Esophagus squamous epithelium (tissue), 5 donors: ENCODE results near the gene ZSCAN21. TPM values are rescaled to one million over a fixed set of nuclear protein-coding genes. Genes with fewer than 3 reads are reported as not detected.

ENCODE experiments used
- DNase-seq: peaks from one replicate; lab custom pipeline; 2025; lab: John Stamatoyannopoulos, UW
- H3K27ac ChIP-seq, 4 donors: fragments of 200-600 bp; sonication (generic); one replicate each; pipeline ENCODE4 v1.5.1; 2016 to 2019; ENCODE audit warnings: mild to moderate bottlenecking in 1 of 4
- H3K27me3 ChIP-seq, 4 donors: fragments of 200-600 bp; sonication (generic); 1 replicate in 3 of 4; 2 replicates in 1 of 4; pipeline versions ENCODE4 v1.5.1 to v1.6.0; 2017 to 2021; ENCODE audit warnings: antibody characterized with exemption in 1 of 4
- H3K36me3 ChIP-seq, 3 donors: fragments of 200-600 bp; sonication (generic); one replicate each; pipeline ENCODE4 v1.5.1; 2016 to 2019
- H3K4me1 ChIP-seq, 3 donors: fragments of 200-600 bp; sonication (generic); one replicate each; pipeline ENCODE4 v1.5.1; 2017 to 2019
- H3K4me3 ChIP-seq, 4 donors: fragments of 200-600 bp; sonication (generic); 1 replicate in 3 of 4; 2 replicates in 1 of 4; pipeline ENCODE4 v1.5.1; 2016 to 2019; ENCODE audit warnings: mild to moderate bottlenecking in 2 of 4, moderate library complexity in 1 of 4
- H3K9me3 ChIP-seq, 3 donors: fragments of 200-600 bp; sonication (generic); one replicate each; pipeline ENCODE4 v1.5.1; 2016 to 2019
- POLR2A ChIP-seq, 4 donors: fragments of 450-650 bp; IDR thresholded peaks; one replicate each; pipeline ENCODE4 v1.6.1; 2017; ENCODE audit warnings: antibody characterized with exemption in 4 of 4, mild to moderate bottlenecking in 4 of 4, moderate library complexity in 3 of 4
- WGBS, 2 donors: methylation state at CpG; one replicate each; pipeline ENCODE4 v1.1.5; 2018; 5-methylcytosine and 5-hydroxymethylcytosine counted together
- intact Hi-C: fragments of 100-400 bp; cut with DNase I; formaldehyde crosslinking; loops from one replicate; pipeline ENCODE4 v1.15.0; 2022
- total RNA-seq, 4 donors: library from RNA; depleted of rRNA; stranded (reverse); fragments of >200 nt; gene quantifications; one replicate each; pipeline ENCODE4 v1.1.0, GENCODE V29; 2016
- TF ChIP-seq, protein P1 (sequence below), 6 experiments: fragments of 450-650 bp in 4 of 6; fragments of 200-600 bp in 2 of 6; sonication (generic) in 2 of 6; IDR thresholded peaks; one replicate each; pipeline ENCODE4 v1.5.1; 2016 to 2019; ENCODE audit warnings: antibody characterized with exemption in 6 of 6, mild to moderate bottlenecking in 4 of 6, moderate library complexity in 4 of 6
- donor health status: DM: yes; HTN: yes; CAD: no.

The ZSCAN21 gene
- total RNA-seq, 4 donors from 2014 or later: 3.7 to 12.0 (median 8.0) TPM

DNA sequence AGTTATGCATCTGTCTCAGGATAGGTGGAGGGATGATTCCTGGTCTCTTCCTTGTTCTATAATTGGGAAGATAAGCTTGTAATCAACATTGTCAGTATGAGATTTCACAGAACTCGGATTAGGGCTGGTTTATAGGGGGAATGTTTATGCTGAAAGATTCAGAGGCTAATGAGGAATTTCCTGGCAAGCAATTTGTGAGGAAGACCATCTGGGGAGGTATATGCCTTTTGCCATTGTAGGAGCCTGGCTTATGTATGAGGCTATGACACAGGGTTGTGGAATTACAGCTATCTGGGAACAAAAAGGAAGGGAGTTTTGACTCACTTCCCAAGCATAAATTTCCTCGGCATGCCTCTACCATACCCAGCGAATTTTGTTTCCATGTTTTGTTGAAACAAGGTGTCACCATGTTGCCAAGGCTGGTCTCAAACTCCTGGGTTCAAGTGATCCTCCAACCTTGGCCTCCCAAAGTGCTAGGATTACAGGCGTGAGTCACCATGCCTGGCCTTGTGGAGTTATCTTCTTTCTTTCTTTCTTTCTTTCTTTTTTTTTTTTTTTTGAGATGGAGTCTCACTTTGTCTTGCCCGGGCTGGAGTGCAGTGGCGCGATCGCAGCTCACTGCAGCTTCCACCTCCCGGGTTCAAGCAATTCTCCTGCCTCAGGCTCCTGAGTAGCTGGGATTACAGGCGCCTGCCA lies 37.6 kb downstream of the ZSCAN21 start:
- no peaks in the 10 kb centered on the region for H3K9me3 ChIP-seq
- no peak overlapping the region for H3K4me3 ChIP-seq
- TF ChIP-seq, protein P1, sequence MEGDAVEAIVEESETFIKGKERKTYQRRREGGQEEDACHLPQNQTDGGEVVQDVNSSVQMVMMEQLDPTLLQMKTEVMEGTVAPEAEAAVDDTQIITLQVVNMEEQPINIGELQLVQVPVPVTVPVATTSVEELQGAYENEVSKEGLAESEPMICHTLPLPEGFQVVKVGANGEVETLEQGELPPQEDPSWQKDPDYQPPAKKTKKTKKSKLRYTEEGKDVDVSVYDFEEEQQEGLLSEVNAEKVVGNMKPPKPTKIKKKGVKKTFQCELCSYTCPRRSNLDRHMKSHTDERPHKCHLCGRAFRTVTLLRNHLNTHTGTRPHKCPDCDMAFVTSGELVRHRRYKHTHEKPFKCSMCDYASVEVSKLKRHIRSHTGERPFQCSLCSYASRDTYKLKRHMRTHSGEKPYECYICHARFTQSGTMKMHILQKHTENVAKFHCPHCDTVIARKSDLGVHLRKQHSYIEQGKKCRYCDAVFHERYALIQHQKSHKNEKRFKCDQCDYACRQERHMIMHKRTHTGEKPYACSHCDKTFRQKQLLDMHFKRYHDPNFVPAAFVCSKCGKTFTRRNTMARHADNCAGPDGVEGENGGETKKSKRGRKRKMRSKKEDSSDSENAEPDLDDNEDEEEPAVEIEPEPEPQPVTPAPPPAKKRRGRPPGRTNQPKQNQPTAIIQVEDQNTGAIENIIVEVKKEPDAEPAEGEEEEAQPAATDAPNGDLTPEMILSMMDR (IDR thresholded peaks at IDR 0.05): no peak
- no peak for TF ChIP-seq POLR2A (IDR thresholded peaks at IDR 0.05)
- no peak for DNase-seq
- peak overlapping the region in 1 of 4 donors; percentile 91 for H3K27ac ChIP-seq
- intact Hi-C loops: no loop called here
- no peaks in the 10 kb centered on the region for H3K27me3 ChIP-seq
- peaks cover 6 to 41% (median 24%) of the 10 kb centered on the region in 3 donors for H3K4me1 ChIP-seq
- WGBS, 2 donors: 69 to 75% methylated on average over 9 to 10 of the region's 10 CpGs
- peaks cover 5 to 24% (median 16%) of the 10 kb centered on the region in 3 donors for H3K36me3 ChIP-seq

DNA sequence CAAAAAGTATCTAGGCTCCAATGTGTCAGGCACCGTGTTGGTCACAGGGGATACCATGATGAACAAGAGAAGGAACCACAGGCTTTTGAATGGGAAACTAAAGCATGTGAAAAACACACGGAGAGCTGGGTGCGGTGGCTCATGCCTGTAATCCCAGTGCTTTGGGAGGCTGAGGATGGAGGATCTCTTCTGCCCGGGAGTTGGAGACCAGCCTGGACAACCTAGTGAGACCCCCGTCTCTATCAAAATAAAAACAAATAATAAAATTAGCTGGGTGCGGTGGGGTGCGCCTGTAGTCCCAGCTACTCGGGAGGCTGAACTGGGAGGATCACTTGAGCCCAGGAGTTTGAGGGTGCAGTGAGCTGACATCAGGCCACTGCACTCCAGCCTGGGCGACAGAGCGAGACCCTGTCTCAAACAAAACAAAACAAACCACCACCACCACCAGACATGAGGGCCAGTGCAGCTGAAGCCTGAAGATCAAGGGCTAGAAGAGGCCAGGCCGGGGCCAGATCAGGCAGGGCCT lies 38.6 kb downstream of the ZSCAN21 start:
- H3K27ac ChIP-seq: peak overlapping the region; percentile 87 to 91 (median 88)
- DNase-seq: no peak
- 73 to 75% methylated on average over 6 to 7 of the region's 11 CpGs for WGBS, 2 donors
- intact Hi-C loops: no loop called here
- H3K4me3 ChIP-seq: peak overlapping the region; percentile 77 to 91 (median 85)
- peaks cover 6 to 34% (median 25%) of the 10 kb centered on the region in 3 donors for H3K36me3 ChIP-seq
- H3K4me1 ChIP-seq: peaks cover 5 to 36% (median 17%) of the 10 kb centered on the region in 3 donors
- H3K27me3 ChIP-seq: no peaks in the 10 kb centered on the region
- H3K9me3 ChIP-seq: no peaks in the 10 kb centered on the region
- TF ChIP-seq, protein P1 (IDR thresholded peaks at IDR 0.05): no peak
- TF ChIP-seq POLR2A (IDR thresholded peaks at IDR 0.05): no peak

DNA sequence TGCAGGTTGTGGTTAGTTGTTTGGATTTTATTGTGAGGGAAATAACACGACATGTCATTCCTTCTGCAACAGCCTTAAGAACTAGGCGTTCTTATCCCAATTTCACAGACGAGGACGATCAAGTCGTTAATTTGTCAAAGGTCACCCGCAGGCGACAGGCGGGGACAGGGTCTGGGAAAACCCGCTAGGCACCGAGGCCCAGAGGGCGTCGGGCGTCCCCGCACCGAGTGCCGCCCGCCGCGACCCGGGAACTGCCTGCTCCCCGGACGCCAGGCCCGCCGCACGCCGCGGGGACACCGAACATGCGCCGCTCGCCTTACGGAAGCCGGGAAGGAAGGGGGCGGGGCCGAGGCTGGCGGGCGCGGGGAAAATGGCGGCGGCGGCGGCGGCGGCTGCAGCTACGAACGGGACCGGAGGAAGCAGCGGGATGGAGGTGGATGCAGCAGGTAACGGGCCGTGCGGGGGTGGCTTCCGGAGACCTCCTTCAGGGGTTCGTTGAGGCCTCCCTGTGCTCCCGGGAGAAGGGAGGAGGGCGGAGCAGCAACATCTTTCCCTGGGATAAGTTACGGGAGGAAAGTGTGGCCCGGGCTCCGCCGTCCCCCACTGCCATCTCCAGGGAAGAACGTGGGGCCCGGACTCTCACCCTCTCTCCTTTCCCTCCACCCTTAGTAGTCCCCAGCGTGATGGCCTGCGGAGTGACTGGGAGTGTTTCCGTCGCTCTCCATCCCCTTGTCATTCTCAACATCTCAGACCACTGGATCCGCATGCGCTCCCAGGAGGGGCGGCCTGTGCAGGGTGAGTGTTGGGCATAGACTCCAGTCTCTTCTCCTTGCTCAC lies 39.3 kb downstream of the ZSCAN21 start, which contains the start of gene COPS6:
TSS of gene COPS6 (plus strand) at position 349 of the 837 bp plus-strand sequence. CDS start at position 371, 22 bp downstream.
- Histone ChIP-seq H3K36me3 (peaks cover 11 to 41% (median 31%) of the 10 kb centered on the region in 3 donors), H3K4me3 (peak within 1 kb of the TSS; percentile 77 to 91 (median 85)), H3K27ac (peak within 1 kb of the TSS; percentile 87 to 91 (median 88)), H3K9me3 (no peaks in the 10 kb centered on the region), H3K4me1 (peaks cover 5 to 42% (median 17%) of the 10 kb centered on the region in 3 donors), H3K27me3 (no peaks in the 10 kb centered on the region)
- intact Hi-C loops: no loop called here
- WGBS, 2 donors: 0 to 1% methylated on average over 15 to 41 of the region's 68 CpGs
- peak in 3 of 4 donors; percentile 62 to 81 (median 75) for TF ChIP-seq POLR2A (IDR thresholded peaks at IDR 0.05)
- TF ChIP-seq, protein P1 (IDR thresholded peaks at IDR 0.05): peak in 2 of 6 experiments; percentile 3 to 27
- no peak for DNase-seq

DNA sequence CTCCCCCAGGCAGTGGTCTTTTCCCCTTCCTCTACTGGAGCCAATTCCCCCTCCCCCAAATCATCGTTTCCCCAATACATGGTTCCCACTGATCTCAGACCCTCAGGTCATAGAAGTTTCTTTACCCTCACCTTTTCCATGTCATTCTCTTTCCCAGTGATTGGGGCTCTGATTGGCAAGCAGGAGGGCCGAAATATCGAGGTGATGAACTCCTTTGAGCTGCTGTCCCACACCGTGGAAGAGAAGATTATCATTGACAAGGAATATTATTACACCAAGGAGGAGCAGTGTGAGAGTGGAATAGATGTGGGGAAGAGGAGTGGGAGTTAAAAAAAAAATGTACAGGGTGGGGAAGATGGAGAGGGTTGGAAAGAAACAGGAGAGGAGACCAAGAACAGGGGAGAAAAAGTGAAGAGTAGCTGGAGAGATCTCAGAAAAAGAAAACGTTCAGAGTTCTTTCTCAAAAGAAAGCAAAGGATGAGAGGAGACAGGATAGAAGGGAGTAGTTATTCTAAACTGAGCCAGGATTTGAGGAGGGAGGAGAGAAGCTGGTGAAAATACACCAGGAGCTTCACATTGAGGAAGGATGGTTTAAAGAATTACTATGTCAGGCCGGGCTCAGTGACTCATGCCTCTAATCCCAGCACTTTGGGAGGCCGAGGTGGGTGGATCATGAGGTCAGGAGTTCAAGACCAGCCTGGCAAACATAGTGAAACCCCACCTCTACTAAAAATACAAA lies 40.1 kb downstream of the ZSCAN21 start:
- Histone ChIP-seq H3K27me3 (no peaks in the 10 kb centered on the region), H3K36me3 (peaks cover 15 to 49% (median 36%) of the 10 kb centered on the region in 3 donors), H3K27ac (peak overlapping the region; percentile 87 to 91 (median 88)), H3K9me3 (no peaks in the 10 kb centered on the region), H3K4me1 (peaks cover 5 to 47% (median 17%) of the 10 kb centered on the region in 3 donors), H3K4me3 (peak overlapping the region; percentile 77 to 91 (median 85))
- no peak for DNase-seq
- no peak for TF ChIP-seq POLR2A (IDR thresholded peaks at IDR 0.05)
- TF ChIP-seq, protein P1 (IDR thresholded peaks at IDR 0.05): no peak
- intact Hi-C loops: no loop called here
- WGBS, 2 donors: 13 to 17% methylated on average over 6 of the region's 7 CpGs
